Activated effector memory CD4-positive, alpha-beta T cell treated with Interleukin-2 at 50 U/mL for 16 hours (primary cell): ENCODE results near the gene KRTAP4-7.
"Not testable (repeated sequence)": the region's sequence is repeated elsewhere in the genome, so short reads cannot be mapped to it uniquely, and the experiment has no call there.

Source experiments
- DNase-seq: peaks from one replicate; pipeline ENCODE4 v3.0.0-alpha.2; 2020

Gene KRTAP4-7

DNA sequence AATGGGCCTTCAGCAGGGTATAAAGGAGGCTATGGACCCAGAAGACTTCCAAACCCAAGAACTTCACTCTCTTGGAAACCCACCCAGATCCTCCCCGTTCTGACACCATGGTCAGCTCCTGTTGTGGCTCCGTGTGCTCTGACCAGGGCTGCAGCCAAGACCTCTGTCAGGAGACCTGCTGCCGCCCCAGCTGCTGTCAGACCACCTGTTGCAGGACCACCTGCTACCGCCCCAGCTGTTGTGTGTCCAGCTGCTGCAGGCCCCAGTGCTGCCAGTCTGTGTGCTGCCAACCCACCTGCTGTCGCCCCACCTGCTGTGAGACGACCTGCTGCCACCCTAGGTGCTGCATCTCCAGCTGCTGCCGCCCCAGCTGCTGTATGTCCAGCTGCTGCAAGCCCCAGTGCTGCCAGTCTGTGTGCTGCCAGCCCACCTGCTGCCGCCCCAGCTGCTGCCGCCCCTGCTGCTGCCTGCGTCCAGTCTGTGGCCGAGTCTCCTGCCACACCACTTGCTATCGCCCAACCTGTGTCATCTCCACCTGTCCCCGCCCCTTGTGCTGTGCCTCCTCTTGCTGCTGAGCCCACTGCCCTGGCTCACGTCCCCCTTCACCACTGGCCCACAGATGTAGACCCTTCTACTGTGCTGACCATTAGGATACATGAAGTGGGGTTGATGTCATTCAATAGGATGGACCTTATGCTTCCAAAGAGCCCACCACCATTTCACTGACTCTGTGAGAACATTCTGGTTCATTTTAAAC is at the start of gene KRTAP4-7:
Gene KRTAP4-7 (plus strand): TSS at position 51 of the 757 bp plus-strand sequence. CDS start 57 bp downstream, at position 108.
- not testable (repeated sequence) for DNase-seq

DNA sequence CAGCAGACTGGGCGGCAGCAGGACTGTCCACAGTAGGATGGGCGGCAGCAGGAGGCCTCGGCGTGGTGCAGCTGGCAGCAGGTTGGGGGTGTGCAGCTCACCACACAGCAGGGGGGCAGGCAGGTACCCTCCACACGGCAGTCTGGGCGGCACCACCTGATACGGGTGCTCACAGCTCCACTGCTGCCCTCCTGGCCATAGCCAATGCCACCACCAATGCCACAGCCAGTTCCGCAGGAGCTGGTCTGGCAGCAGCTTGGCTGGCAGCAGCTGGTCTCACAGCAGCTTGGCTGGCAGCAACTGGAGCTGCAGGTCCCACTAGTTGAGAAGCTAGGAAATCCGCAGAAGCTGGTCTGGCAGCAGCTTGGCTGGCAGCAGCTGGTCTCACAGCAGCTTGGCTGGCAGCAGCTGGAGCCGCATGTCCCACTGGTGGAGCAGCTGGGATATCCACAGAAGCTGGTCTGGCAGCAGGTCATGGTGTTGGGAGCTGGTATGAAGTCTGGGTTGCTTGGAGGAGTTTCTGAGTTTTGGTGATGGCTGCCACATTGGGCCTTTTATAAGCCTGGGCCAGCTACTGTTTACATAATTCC is 49.5 kb upstream of the KRTAP4-7 start, which contains the start of gene KRTAP1-3:
Gene KRTAP1-3 (minus strand): TSS at position 529 of the 590 bp plus-strand sequence. CDS start 53 bp downstream, at position 476.
- not testable (repeated sequence) for DNase-seq

DNA sequence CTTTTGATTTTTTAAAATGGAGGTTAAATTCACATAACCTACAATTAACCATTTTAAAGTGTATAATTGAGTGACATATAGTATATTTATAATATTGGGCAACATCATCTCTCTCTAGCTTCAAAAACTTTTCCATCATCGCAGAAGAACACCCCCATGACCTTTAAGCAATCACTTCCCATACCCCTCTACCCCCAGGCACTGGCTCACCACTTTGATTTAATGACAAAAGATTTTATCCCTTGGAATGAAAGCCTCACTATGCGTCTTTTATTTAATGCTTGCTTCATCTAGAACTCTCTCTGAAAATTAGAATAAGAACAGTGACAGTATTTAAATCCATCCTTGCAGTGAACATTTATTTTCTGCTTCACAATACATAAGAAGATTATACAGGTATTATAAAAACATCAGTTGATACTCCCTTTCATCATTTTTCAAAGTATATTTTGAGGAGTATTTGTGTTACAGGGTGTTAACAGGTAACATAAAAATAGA is 46.0 kb upstream of the KRTAP4-7 start:
- DNase-seq, result no peak

DNA sequence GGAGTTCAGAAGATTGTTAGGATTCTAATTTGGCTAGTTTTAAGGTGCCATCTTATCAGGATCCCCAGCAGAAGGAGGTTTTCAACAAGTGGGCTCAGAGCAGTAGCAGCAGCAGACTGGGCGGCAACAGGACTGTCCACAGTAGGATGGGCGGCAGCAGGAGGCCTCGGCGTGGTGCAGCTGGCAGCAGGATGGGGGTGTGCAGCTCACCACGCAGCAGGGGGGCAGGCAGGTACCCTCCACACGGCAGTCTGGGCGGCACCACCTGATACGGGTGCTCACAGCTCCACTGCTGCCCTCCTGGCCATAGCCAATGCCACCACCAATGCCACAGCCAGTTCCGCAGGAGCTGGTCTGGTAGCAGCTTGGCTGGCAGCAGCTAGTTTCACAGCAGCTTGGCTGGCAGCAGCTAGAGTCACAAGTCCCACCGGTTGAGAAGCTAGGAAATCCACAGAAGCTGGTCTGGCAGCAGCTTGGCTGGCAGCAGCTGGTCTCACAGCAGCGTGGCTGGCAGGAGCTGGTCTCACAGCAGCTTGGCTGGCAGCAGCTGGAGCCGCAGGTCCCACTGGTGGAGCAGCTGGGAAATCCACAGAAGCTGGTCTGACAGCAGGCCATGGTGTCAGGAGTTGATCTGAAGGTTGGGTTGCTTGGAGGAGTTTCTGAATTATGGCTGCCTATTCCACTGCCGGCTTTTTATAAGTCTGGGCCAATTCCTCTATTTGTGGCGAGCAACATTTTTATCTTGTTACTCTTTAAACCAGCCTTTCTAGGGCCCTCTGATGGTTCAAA is 43.0 kb upstream of the KRTAP4-7 start, which contains the start of gene KRTAP1-1:
Gene KRTAP1-1 (minus strand): TSS at position 668 of the 789 bp plus-strand sequence. CDS start 53 bp downstream, at position 615.
- not testable (repeated sequence) for DNase-seq

DNA sequence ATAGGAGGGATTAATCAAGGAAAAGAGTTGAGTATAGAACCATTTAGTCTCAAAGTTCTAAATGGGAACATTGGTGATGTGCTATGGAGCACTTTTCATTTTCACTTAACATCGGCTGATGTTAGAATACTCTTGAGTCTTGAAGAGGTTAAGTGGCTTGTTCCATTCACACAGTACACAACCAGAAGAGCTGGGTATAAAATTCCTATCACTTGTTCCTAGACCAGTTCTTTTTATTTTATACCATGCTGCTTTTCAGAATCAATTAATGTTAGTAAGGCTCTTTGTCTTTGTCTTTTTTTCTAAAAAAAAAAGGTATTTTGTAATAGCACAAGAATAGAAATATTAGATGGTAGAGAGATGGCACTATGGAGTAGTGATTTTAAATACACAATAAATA is 41.0 kb upstream of the KRTAP4-7 start:
- no peak for DNase-seq

DNA sequence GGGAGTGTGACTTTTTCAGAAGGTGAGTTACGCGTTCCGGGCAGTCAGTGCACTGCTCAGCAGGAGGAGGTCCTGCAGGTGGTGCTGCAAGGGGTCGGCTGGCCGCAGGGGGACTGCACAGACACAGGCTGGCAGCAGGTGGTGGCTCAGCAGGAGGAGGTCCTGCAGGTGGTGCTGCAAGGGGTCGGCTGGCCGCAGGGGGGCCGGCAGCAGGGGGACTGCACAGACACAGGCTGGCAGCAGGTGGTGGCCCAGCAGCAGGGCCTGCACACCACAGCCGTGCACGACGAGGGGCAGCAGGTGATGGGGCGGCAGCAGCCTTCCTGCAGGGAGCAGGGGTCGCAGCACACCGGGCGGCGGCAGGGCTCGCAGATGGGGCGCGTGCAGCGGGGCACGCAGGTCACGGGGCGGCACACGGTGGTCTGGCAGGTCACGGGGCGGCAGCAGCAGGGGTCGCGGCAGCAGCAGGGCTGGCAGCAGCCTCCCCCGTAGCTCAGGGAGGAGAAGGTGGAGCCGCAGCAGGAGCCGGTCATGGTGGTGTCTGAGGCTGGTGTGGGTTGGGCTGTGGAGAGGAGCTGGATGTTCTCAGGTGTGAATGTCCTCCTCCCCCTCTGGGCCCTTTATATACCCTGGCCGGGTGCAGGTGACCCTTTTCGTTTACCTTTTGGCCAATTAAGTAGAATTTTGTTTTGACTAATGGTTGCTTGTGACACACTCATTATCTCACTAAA is 37.0 kb upstream of the KRTAP4-7 start, which contains the start of gene KRTAP2-1:
Gene KRTAP2-1 (minus strand): TSS at position 582 of the 731 bp plus-strand sequence. CDS start 49 bp downstream, at position 533.
- DNase-seq, result not testable (repeated sequence)

DNA sequence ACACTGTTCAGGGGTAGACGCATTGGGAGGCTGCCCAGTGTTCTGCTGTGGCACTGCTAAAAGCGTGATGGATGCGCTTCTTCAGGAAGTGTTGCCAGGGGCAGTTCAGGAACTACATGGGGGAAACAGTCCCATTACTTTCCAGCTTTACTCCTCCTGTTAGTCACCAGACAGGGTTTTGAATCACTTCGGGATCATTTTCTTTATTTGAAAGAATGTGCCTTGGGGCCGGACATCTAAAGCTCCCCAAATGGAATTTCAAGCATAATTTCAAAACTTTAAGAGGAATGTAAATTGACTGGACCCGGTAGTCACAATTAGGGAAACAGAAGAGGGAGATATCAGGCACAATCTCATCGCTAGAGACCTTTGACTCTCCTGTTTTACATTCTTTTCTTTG is 35.5 kb upstream of the KRTAP4-7 start:
- no peak for DNase-seq

DNA sequence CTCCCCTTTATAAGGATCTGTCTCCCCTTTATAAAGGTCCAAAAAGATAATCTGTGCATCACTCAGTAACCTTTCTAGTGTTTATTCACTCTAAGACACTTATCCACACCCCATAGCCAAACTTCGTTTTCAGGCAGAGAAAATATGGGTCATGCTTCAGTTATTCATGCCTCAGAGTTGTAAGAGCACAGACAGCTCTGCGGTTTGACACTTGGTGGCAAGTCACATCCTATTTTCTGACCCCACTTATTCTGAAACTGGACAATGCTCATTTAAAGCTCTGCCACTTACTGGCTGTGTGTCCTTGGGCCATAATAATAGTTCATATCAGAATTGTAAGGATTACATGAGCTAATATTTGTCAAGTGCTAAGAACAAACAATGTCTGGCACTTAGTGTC is 34.8 kb upstream of the KRTAP4-7 start:
- no peak for DNase-seq

DNA sequence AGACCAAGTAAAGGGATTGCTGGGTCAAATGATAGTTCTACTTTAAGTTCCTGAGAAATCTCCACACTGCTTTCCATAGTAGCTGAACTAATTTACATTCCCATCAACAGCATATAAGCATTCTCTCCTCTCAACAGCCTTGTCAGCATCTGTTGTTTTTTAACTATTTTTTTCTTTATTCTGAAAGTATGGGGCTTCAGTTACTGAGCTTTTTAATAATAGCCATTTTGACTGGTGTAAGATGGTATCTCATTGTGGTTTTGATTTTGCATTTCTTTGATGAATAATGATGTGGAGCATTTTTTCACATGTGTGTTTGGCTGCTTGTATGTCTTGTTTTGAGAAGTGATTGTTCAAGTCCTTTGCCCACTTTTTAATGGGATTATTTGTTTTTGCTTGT is 31.4 kb upstream of the KRTAP4-7 start:
- no peak for DNase-seq

DNA sequence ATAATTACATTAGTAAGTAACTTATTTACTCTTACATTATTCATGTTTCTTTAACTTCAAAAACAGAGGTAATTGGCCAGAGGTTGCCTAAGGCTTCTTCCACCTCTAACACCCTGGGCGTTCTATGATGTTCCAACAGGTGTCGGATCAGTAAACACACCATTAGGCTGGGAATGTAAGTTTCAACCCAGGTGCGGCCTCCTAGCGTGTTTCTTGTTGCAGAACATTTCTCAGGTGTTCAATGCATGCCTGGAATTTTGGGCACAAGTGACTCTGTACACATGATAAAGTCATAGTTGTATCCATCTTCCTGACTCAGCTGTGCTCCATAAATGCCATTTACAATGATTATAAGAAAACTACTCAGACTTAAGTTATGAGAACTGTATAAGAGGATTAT is 29.9 kb upstream of the KRTAP4-7 start:
- DNase-seq, result no peak

DNA sequence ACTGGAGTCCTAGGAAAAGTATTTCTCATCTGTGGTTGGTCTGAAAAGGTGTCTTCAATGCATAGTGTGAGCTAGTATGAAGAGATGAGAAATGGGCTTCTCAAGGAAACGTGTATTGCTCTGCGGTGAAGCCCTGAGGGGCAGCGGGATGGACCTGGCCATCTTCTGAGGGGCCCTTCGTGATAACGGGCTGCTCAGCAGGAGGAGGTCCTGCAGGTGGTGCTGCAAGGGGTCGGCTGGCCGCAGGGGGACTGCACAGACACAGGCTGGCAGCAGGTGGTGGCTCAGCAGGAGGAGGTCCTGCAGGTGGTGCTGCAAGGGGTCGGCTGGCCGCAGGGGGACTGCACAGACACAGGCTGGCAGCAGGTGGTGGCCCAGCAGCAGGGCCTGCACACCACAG is 29.4 kb upstream of the KRTAP4-7 start:
- not testable (repeated sequence) for DNase-seq

DNA sequence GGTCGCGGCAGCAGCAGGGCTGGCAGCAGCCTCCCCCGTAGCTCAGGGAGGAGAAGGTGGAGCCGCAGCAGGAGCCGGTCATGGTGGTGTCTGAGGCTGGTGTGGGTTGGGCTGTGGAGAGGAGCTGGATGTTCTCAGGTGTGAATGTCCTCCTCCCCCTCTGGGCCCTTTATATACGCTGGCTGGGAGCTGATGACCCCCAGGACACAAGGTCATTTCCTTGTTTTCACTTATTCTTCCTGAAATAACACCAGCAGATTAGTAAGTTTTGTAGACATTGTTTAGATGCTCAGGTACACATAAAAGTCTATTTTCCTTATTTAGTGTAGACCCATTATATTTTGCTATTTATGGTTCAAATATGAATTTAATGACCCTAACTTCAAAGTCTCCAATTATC is 28.8 kb upstream of the KRTAP4-7 start, which contains the start of gene KRTAP2-2:
Gene KRTAP2-2 (minus strand): TSS at position 101 of the 400 bp plus-strand sequence. CDS start 19 bp downstream, at position 82.
- not testable (repeated sequence) for DNase-seq

DNA sequence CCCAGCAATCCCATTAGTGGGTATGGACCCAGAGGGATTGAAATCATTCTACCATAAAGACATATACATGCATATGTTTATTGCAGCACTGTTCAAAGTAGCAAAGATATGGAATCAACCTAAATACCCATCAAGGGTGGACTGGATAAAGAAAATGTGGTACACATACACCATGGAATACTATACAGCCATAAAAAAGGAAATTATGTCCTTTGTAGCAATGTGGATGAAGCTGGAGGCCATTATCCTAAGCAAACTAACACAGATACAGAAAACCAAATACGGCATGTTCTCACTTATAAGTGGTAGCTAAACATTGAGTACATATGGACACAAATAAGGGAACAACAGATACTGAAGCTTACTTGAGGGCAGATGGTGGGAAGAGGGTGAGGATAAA is 26.4 kb upstream of the KRTAP4-7 start:
- DNase-seq, result no peak

DNA sequence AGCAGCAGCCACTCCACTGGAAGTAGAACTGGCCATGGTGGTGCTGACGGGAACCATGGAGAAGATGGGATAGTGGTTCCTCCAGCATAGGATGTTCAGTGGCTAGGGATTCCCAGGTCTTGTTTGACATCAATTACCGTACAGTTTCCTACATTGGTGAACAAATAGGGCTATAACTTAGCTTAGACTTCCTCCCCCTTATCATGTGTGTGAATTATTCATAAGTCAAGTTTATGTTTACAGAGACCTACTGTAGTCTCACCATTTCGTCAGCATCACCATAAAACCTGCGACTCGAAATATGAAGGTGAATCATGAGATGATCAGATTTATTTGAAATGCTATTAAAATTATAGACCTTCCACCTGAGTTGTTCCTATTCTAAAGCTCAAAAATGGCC is 25.2 kb upstream of the KRTAP4-7 start:
- no peak for DNase-seq

DNA sequence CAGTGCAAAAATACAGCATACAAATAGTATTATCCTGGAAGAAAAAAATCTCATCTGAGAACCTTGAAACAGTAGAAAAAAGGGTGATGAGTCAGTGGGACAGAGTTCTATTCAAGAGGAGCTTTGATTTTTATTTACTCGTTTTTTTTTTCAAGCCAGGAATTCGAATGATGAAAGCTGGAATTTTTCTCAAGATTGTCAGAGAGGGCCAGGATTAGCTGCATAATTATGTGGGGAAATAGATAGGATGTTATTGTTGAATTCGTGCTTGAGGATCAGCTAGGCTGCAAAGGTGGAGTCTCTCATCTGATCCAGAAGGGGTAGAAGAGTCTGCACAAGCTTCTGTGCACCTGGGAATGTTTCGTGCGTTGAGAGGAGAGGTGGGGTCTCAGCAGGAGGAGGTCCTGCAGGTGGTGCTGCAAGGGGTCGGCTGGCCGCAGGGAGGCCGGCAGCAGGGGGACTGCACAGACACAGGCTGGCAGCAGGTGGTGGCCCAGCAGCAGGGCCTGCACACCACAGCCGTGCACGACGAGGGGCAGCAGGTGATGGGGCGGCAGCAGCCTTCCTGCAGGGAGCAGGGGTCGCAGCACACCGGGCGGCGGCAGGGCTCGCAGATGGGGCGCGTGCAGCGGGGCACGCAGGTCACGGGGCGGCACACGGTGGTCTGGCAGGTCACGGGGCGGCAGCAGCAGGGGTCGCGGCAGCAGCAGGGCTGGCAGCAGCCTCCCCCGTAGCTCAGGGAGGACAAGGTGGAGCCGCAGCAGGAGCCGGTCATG is 24.5 kb upstream of the KRTAP4-7 start:
- DNase-seq, result not testable (repeated sequence)

DNA sequence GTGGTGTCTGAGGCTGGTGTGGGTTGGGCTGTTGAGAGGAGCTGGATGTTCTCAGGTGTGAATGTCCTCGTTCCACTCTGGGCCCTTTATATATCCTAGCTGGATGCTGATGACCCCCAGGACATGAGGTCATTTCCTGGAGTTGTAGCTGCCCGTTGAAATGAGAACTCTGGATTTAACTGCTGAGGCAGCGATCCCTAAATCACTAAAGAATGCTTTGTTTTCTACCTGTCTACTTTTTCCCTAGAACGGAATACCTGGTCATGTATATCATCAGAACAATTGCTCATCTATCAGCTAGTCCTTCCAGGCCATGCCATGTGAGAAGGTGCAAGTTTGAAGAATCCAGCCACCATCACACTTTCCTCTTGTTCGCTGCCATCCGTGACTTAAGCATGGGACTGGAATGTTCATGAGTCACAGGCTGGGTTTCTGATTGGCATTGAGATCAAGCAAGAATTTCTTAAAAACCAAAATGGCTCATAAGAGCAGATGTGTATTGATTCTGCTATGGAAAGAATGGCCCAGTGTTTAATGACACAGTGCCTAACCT is 23.8 kb upstream of the KRTAP4-7 start, which contains the start of gene KRTAP2-3:
Gene KRTAP2-3 (minus strand): TSS at position 63 of the 553 bp plus-strand sequence. CDS start 64 bp downstream, outside the sequence.
- DNase-seq, result no peak

DNA sequence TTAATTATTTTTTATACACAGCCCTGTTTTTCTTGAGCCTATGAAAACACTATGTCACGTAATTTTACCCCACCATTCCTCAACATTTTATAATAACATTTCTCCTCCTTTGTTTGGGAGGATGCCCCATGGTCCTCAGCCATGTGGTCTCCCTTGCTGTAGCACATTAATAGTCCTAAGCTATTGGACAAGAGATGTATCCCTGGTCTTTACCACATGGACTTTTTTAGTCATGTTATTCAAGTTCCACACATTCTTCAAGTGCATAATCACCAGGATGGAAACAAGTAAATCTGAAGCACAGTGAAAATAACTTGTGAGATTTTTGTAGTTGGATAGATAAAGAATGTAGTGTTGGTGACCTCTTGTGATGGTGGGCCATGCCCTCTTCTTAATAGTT is 22.0 kb upstream of the KRTAP4-7 start:
- DNase-seq, result no peak

DNA sequence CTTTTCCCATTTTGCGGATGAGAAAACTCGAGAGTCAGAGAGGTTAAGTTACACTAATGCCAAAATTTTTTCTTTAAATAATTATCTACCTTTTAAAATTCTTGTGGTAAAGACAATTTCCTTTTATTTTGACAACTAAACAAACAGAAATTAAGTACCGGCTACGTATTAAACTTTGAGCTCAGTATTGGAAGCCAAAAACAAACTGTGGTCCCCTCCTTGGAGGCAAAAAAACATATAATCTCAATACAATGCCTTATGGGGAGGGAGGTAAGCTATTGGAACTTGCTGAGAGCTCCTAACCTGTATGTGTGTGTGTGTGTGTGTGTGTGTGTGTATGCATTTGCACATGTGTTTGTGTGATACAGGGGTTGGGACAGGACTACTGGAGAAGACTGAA is 20.5 kb upstream of the KRTAP4-7 start:
- no peak for DNase-seq

DNA sequence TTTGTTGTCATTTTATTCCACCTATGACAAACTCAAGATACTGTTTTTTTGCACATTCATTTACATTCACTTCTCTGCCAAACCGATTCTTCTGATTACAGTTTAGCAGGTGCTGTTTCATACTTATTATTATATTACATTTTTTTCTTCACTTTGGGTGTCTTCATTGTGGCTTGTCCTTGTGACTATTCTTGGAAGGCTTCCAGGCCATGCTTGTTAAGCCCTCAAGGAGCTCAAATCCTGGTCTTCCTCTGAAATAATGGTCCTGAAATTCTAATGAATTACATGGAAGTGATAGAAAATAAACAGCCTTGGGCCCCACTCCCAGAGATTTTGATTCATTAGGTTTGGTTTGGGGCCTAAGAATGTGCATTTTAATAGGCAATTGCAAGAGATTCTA is 19.6 kb upstream of the KRTAP4-7 start:
- DNase-seq, result no peak

DNA sequence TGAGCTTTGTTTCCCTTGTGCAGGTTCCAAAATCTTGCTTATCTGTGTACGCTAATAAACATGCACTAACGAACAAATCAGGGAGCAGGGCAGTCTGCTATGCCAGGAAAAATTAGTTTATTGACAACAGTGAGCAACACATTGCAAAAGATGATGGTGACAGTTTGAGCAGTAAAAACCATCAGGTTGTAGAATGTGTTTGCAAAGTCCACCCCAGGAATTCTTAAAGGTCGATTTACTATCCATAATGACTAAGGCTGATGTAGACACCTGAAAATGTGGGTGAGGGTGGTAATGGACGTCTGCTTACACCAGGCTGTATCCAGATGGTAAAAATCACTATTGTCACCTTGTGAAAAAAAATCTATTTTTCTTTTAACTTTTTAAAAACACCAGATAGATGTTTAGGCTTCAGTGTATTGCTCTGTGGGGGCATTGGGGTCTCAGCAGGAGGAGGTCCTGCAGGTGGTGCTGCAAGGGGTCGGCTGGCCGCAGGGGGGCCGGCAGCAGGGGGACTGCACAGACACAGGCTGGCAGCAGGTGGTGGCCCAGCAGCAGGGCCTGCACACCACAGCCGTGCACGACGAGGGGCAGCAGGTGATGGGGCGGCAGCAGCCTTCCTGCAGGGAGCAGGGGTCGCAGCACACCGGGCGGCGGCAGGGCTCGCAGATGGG is 18.8 kb upstream of the KRTAP4-7 start:
- DNase-seq, result not testable (repeated sequence)
